GM12801 (cell line): ENCODE results near the gene DIP2C.

Experiments
- CTCF ChIP-seq: IDR thresholded peaks from one replicate; pipeline ENCODE4 v1.5.1; 2011; ENCODE audit warnings: control low read depth; ENCODE audit not compliant: insufficient read length; ENCODE audit errors: extremely low read depth

The DIP2C gene

GRCh38 chr10:356452-356851, 333.0 kb downstream of the DIP2C start:
- TF ChIP-seq CTCF, result no peak

- no peak for TF ChIP-seq CTCF
Observed at GRCh38 chr10:354901-355617, 334.4 kb downstream of the DIP2C start.

- no peak for TF ChIP-seq CTCF
Observed at GRCh38 chr10:352476-353235, 336.8 kb downstream of the DIP2C start.

- no peak for TF ChIP-seq CTCF
Observed at GRCh38 chr10:351770-352334, 337.6 kb downstream of the DIP2C start.

GRCh38 chr10:350981-351501, 338.4 kb downstream of the DIP2C start:
- no peak for TF ChIP-seq CTCF

- TF ChIP-seq CTCF, result no peak
Observed at GRCh38 chr10:349081-349480, 340.4 kb downstream of the DIP2C start.

GRCh38 chr10:348456-348855, 341.0 kb downstream of the DIP2C start:
- no peak for TF ChIP-seq CTCF
